ENCODE results near the gene G3BP2. TPM values are rescaled to one million over a fixed set of nuclear protein-coding genes. Genes with fewer than 3 reads are reported as not detected.
"Not testable (repeated sequence)": the region's sequence is repeated elsewhere in the genome, so short reads cannot be mapped to it uniquely, and the experiment has no call there.

G3BP2 gene
- 181 and 184 TPM in 2 replicates for total RNA-seq (2014; rRNA removed)
- 62.1 TPM for polyA plus RNA-seq (2012)

DNA sequence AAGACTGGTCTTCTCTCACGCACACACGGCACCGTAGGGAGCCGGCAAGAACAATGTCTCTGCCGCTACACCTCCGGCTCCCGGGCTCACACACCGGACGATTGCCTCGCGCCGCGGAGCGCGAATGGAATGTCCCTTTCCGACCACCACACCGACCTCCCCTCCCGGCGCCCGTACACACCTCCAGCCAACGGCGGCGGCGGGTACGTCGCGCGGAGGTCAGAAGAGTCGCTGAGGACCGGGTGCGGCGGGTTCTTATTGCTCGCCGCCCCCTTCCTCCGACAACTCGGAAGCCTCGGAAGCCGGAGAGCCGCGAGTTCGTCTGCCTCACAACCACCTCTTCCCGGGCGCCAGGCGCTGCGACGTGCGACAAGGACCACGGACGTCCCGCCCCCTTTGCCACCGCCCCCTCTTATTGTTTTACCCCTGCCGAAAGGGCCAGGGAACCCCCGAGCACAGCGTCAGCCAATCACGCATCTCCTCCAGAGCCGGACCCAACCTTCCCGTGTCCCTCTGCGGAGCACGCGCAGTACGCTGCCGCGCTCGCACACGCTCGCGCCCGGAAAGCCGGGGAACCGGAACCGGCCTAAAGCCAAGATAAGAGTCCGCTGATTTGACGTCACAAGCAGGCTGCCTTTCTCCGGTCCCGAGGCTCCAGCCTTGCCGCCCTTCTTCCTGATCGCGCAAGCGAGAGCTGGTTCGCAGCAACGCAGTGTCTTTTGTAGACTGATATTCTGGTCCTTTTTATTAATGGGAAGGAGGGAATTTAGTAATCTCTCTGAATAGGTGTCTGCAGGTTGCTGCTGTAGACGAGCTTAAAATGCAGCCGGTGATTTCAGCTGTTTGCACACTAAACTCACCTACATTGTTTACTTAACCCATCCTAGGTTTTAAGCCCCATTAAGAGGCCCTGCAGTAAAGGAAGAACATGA lies at the start of gene G3BP2:
Gene G3BP2, minus strand, starts transcription at position 385 of the 932 bp plus-strand sequence. CDS start 11,386 bp downstream, outside the sequence.
- DNase-seq (ENCODE audit: low read depth) = peak; percentile 97

DNA sequence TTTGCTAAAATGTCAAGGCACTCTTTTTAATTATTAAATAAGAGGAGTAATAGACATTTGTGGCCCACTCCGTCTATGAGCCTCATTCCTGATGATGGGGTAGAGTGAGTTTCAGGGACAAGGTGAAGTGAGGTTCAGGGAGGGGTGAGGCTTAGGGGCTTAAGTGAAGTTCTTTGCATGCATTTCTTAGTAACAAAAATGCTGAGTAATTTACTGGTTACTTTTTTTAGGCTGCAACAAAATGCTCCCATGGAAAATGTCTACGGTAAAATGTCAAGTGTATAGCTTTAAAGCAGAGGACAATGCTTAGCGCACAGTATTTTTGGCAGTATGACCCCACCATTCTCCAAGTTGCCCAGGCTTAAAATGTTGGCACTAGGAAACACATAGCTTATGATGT lies 49.2 kb upstream of the G3BP2 start:
- DNase-seq (ENCODE audit: low read depth) = no peak

DNA sequence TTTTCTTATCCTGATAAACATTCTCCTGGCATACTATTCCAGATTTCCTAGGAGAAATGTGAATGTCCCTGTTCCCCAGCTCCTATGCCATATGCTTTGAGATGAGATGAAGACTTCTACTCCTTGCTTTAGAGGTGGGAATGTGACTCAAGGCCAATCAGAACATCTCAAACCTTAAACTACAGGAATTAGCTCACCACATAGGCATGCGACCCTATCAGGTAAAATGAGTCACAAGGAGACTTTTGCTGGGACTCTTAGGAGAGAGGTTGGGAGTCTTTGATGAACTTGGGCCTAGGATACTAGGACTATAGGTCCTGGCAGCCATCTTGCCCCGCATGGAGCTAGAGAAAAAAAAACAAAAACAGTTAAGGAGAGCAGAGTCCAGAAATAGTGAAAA lies 45.3 kb upstream of the G3BP2 start:
- no peak for DNase-seq (ENCODE audit: low read depth)

DNA sequence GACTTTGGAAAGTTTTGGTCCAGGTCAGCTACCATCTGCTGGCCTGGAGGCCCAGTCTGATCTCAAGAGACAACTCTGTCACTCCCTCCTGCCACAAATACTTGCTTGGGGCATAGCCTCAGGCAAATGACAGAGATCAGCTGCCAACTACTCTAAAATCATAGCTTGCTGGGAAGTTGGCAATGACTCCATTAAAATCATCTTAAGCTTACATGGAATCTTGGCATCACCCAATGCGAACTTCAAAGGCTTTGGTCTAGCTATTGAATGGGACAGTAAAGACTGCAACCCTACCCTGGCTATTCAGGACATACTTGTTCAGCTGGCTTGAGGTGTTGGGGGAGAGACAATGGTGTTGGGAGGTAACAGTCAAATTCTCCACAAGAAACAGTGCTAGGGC lies 44.2 kb upstream of the G3BP2 start:
- DNase-seq (ENCODE audit: low read depth) = no peak

DNA sequence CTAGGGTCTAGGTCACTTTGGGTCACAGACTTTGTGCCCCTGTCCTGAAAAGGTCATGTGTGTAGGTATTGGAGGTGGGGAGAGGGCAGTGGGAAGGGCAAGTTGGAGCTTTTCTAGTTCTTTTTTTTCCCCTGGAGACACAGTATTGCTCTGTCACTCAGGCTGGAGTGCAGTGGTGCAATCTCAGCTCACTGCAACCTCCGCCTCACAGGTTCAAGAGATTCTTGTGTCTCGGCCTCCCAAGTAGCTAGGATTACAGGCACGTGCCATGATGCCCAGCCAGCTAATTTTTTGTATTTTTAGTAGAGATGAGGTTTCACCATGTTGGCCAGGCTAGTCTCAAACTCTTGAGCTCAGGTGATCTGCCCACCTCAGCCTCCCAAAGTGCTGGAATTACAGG lies 42.8 kb upstream of the G3BP2 start:
- DNase-seq (ENCODE audit: low read depth) = not testable (repeated sequence)

DNA sequence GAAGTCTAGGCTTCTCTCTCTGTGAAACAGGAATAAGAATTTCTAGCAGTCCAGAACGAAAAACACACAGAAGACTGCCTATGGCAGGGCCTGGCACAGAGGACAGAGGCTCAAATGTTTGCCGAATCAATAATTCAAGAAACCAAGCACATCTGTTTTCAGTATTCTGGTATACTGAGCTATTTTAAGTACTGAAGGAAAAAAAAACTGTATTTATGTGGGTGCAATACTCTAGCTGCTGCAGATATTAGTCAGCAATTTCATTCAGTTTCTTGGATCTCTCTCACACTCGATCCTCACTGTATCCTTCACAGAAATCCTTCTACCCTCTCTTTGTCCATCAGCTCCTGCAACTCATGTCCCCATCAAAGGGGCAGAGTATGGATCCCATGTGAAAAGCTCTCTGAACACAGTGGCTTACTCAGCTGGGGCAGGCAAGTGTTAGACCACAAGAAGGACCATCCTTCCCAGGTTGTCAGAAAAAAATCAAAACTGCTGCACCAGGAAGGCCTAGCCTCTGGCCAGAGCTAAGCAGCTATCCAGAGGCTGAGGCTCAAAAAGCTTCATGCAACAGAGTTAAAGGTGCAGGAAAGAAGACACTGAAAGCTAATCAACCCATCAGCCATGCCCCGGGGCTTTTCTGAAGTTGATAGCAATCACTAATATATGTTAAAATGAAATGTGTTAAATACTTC lies 42.0 kb upstream of the G3BP2 start:
- DNase-seq (ENCODE audit: low read depth) = peak; percentile 41

DNA sequence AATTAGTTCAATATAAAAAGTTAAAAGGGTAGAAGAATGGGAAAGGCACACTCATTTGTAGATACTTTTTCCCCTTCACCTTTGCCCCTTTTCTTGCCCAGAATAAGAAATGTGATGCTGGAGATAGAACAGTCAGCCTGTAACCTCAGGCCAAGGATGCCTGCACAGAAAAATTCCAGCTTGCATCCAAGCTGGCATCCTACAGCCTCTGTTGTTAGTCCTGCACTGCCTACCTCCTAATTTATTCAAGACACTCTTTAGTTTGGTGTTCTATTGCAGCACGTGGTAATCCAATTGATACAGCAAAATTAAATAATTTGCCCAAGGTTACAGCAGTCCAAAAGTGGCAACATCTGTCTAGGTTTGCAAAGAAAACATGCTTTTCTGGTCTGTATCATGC lies 41.5 kb upstream of the G3BP2 start:
- no peak for DNase-seq (ENCODE audit: low read depth)

DNA sequence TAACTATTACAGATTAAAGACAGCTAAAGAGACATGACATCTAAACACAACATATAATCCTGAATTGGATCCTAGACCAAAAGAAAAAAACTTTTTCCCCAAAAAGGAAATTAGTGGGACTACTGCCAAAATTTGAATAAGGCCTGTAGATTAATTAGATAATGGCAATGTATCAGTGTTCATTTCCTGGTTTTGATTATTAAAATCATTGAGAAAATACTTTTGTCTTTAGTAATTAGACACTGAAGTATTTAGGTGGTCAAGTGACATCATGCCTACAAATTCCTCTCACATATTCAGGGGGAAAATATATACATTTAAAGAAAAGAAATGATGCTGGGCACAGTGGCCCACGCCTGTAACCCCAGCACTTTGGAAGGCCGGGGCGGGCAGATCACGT lies 40.8 kb upstream of the G3BP2 start:
- no peak for DNase-seq (ENCODE audit: low read depth)

DNA sequence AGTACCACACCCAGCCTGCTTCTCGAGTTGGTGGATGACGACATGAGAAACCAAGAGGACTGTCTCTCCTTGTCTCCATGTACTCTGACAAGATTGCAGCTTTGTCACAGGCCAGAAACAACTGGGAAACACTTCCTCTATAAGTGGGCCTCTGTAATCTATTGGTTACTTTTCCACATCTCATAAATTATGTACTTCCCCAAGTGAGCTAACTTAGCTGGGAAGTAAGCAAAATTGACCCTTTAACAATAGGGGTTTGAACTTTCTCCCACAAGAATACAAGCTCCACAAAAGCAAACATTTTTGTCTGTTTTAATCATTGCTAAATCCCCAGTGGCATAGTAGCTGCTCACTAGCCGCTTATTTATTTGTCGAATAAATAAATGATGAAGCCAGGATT lies 37.0 kb upstream of the G3BP2 start:
- DNase-seq (ENCODE audit: low read depth) = no peak

DNA sequence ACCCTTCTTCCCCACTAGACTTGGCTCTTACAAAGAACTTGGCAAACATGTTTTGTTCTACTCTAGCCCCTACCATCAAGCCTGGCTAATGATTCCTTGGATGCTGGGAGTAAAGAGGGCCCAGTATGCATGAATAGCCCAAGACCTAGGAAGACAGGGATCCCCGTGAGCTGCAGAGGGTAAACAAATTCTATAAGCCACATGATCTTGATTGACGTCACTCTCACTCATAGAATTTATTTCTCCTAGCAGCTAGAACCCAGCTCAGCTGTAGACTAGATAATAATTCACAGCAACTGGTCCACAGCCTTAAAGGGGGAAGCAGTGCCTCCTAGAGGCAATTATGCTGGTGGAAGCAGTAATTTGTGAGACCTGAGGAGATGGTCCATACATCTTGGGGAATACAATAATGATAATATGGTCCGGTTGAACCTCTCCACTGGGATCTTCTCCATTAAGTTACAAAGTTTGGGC lies 35.0 kb upstream of the G3BP2 start:
- DNase-seq (ENCODE audit: low read depth) = no peak

DNA sequence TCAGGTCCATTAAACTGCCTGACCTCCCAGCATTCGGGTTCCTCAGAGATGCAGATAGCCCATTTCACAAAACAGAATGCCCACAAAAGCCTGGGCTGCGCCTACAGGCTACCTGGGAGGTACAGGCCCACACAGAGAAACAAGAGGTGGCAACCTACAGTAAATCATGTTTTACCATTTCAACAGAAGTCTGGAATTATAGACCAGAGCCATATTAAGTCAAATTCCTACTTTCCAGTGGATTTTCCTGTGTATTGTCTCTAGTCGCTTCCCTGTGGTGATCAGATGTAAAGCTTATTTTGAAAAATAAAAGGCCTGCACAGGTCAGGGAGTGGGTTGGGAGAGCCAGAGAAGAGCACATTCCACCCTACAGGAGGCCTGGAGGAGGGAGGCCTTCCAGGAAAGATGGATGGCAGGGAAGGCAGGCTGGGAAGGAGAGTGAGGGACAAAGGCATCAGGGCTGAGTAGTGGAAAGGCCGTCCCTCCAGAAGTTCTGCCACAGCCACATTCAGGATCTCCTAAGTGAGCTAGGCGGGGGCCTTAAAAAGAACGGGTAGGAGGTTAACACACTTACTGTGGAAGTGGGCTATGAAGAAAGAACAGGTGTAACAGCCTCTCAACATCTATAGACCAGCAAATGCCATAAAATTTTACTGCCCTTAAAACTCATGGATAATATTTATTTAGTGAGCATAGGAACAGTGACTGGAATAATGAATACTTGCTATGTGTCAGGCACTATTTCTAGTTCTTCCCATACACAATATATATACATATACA lies 32.2 kb upstream of the G3BP2 start:
- no peak for DNase-seq (ENCODE audit: low read depth)

DNA sequence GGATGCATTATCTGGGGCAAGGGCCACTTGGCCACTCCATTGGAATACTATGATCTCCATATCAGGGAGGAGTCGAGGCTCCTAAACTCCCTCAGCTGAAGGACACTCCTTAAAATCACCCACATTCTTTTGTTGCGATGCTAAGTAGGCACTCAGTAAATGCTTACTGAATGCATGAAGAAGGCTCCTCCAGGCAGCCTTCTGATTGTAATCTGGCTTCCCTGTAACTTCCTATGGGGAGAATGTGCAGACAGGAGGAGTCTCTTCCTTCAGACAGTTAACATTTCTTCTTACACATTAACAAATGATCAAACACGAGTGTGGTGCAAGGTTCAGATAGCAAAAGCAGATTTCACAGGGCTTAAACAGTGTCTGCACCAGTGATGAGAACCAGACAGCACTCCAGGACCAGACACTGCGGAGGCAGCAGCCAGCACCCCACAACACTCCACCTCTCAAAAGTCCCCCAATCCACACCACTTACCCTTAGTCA lies 29.8 kb upstream of the G3BP2 start:
- DNase-seq (ENCODE audit: low read depth) = no peak

DNA sequence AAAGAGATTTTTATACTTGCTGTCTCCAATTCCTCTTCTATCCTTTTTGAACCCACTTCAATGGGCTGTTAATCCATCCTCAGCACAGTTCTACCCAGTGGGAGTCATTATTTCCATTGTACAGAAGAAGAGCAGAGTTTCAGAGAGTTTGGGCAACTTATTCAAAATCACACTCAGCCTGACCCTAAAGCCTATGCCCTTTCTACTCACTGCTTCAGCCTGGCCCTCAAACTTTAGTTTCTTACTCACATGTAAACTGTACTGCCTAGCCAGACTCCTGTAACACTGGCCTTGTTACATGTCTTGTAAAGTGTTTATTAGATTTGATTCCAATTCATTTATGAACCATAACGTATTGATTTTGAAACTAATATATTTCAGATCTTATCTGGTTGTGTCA lies 26.1 kb upstream of the G3BP2 start:
- no peak for DNase-seq (ENCODE audit: low read depth)

DNA sequence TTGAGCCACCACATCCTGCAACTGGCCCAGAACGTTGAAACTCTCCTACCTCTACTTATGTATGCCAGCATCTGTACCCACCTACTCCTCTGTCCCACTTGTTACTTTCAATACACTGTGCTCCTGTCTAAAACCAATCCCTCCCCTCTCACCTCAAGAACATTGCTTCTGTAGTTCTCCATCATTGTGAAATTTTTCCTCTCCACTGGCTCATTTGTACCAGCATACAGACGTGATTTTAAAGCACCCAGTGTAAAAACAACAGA lies 25.7 kb upstream of the G3BP2 start:
- no peak for DNase-seq (ENCODE audit: low read depth)

DNA sequence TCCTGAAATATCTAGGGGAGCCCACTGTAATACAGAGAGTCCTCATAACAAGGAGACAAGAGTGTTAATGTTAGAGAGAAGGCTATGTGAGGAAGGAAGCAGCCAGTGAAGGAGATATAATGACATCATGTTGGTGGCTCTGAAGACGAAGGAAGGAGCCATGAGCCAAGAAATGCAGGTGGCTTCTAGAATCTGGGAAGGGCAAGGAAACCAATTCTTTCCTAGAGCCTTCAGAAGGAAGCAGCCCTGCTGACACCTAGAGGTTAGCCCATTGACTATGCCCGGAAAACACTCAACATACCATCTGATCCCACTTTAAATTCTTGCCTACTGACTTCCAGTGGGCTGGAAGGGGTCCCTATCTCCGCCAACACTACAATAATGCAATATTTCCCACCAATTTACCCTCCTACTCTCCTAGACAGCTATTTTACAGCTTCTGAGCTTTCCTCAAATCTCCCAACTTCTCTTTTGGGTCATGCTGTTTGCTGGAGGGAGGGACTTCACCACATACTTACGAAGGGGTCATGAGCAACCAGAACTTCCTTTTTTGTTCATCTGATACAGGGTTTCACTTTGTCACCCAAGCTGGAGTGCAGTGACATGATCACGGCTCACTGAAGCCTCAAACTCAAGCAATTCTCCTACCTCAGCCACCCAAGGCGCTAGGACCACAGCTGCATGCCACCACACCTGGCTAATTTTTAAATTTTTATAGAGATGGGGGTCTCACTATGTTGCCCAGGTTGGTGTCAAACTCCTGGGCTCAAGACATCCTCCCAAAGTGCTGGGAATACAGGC lies 25.2 kb upstream of the G3BP2 start:
- DNase-seq (ENCODE audit: low read depth) = no peak

DNA sequence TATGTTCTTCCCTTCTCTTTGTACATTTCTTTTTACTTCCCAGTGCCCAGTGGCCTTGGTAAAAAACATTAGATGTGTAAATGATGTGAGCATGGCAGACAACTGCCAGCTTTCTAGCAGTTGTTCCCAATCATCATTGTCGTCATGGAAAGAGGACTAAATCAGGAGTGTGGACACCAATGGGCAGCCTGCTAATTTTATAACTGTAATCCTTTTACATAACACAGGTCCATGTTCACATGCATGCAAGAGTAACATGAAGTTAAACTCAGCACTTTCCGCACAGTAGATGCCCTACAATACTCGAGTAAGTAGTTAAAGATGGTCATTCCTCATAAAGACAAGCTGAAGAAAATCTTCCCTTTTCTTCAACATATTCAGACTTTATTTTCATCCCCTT lies 23.4 kb upstream of the G3BP2 start:
- peak; percentile 11 for DNase-seq (ENCODE audit: low read depth)

DNA sequence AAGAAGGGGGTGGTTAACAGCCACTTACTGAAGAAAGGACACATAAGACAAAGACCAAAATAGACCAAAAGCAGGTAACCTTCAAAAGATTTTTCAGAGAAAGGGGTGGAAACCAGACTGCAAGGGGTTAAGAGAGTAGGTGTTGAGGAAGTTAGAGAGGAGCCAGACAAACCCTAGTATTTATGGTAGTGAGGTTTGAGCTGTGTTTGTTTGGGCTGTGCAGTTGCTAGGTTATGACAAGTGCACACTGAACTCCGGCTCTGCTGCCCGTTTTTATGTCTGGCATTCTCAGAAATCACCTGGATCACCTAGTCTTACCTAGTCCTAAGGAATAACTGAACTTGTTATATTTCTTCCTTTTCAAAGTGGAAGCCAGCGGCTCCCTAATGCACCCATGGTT lies 22.9 kb upstream of the G3BP2 start:
- no peak for DNase-seq (ENCODE audit: low read depth)

DNA sequence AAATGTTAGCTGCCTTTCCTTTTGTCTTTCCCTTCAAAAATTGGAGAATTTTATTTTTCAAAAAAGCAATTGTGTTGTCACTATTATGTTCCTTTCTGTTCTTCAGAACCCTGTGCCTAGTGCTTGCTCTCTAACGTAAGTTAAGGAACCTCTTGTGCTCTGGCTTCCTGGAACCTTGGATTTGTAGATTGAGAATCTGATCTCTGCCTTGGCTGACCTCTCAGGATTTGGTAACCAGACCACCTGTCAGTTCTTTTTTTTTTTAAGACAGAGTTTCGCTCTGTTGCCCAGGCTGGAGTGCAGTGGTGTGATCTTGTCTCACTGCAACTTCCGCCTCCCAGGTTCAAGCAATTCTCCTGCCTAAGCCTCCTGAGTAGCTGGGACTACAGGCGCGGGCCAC lies 18.9 kb upstream of the G3BP2 start:
- DNase-seq (ENCODE audit: low read depth) = not testable (repeated sequence)

DNA sequence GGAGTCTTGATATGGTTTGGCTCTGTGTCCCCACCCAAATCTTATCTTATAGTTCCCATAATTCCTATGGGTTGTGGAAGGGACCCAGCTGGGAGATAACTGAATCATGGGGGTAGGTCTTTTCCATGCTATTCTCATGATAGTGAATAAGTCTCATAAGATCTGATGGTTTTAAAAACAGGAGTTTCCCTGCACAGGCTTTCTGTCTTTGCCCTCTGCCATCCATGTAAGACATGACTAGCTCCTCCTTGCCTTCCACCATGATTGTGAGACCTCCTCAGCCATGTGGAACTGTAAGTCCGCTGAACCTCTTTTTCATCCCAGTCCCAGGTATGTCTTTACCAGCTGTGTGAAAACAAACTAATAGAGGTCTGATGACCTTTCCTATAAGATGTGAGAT lies 13.9 kb upstream of the G3BP2 start:
- not testable (repeated sequence) for DNase-seq (ENCODE audit: low read depth)

DNA sequence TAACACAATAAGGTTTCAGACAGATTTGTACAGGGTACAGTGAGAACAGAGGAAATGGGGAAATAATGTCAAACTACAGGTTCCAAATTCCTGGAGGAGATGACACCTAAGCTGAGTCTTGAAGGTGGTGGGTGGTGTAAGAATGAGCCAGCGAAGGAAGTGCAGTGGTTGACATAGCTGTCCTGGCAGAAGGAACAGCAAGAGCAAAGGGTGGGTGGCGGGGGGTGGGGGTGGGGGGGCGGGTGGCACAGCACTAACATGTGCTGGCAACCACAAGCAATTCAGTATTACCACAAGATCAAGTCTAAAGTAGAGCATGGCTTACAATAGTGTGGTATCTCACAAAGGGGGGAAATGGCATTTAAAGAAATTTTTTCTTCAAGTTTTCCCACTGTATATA lies 13.1 kb upstream of the G3BP2 start:
- DNase-seq (ENCODE audit: low read depth) = peak; percentile 12

DNA sequence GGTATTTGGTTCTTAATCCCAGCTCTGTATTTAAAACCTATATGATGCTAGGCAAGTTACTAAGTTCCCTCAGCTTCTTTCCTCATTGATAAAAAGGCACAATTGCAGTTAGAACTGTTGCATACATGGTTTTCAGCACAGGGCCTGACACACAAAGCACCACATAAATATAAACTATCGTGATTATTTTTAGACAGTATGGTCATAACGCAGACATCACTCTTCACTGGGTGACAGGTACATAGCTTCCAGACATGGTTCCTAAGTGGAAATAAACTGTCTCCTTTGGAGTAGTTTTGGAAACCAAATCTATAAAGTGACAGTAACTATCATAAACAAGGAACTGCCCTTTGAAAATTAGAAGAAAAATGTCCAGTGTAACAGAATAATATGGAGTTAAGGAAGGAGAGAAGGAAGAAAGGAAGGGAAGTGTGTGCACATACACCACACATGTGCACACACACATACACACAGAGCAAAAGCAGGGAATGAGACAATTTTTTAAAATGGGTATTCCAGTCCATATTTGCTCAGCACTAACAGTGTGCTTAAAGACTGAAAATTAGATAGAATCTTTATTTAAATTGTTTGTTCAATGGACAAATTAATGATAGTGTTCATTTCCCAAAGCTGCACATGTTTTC lies 12.5 kb upstream of the G3BP2 start:
- no peak for DNase-seq (ENCODE audit: low read depth)
